Activated CD4-positive, alpha-beta T cell treated with anti-CD3 and anti-CD28 coated beads, Interleukin-2, amount 50 U/mL, for 4 hours (primary cell): ENCODE data around the gene DNAJC6.
"Not testable (repeated sequence)": the region's sequence is repeated elsewhere in the genome, so short reads cannot be mapped to it uniquely, and the experiment has no call there.

ENCODE experiments used
- DNase-seq, 2 experiments: peaks; one replicate each; pipeline ENCODE4 v3.0.0-alpha.2; 2020

Gene DNAJC6

GRCh38 chr1:65434760-65435159 is 125.4 kb downstream of the DNAJC6 start:
- DNase-seq, result no peak

DNA sequence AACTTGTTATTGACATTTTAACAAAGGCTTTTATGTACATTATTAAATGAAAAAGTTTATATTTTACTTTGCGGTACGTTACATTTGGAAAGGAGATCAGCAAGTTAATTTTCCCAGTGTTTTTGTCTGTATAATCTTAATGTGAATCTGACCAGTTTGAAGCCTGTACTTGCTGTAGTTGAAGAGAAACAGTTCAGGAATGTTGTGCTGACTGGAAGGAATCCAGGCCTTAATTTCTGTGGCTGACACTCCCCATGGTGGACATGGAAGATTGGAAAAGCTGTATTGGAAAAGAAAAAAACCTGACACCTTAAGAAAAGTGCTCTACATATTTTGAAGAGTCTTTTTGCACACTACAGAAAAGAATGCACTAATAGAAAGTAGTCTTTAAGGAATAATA is 126.6 kb downstream of the DNAJC6 start:
- DNase-seq, result no peak

- DNase-seq, result no peak
Measured at GRCh38 chr1:65437616-65438015, 128.3 kb downstream of the DNAJC6 start.

GRCh38 chr1:65440322-65440900 is 131.1 kb downstream of the DNAJC6 start:
- DNase-seq, result no peak

- DNase-seq, result no peak
Measured at GRCh38 chr1:65440915-65441314, 131.6 kb downstream of the DNAJC6 start.

- no peak for DNase-seq
Measured at GRCh38 chr1:65441464-65441863, 132.1 kb downstream of the DNAJC6 start.

GRCh38 chr1:65442442-65442841 is 133.1 kb downstream of the DNAJC6 start:
- no peak for DNase-seq

DNA sequence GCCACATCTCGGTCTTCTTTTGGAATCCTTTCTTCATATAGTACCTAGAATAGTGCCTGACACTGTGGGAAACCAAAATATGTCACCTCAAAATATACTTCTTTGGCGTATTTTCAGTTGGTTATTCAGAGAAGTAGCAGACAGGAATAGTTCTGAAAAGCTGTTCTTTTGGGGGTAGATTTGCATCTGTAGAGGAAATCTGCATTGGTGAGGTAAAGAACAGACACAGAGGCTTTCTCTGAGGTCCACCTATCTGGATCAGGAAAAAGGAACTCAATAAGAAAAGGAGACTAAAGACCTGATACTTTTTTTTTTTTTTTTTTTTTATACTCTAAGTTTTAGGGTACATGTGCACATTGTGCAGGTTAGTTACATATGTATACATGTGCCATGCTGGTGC is 134.3 kb downstream of the DNAJC6 start:
- DNase-seq, result no peak

GRCh38 chr1:65444128-65444640 is 134.8 kb downstream of the DNAJC6 start:
- no peak for DNase-seq

DNA sequence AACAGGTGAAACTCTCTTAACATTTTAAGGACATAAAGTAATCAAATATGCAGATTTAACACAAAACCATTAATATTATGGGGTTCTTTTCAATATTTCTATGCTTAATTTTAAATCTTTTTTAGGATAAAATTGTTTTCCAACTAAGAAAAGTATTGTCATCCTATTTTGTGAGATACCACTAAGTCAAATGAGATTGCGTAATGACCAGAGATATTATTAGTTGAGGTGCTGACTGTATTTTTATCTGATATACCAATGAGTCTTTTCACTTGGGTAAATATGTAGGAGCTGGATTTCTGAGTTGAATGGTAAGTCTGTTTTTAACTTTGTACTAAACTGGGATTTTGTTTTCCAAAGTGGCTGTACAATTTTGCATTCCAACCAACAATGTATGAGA is 136.5 kb downstream of the DNAJC6 start:
- DNase-seq, result no peak

DNA sequence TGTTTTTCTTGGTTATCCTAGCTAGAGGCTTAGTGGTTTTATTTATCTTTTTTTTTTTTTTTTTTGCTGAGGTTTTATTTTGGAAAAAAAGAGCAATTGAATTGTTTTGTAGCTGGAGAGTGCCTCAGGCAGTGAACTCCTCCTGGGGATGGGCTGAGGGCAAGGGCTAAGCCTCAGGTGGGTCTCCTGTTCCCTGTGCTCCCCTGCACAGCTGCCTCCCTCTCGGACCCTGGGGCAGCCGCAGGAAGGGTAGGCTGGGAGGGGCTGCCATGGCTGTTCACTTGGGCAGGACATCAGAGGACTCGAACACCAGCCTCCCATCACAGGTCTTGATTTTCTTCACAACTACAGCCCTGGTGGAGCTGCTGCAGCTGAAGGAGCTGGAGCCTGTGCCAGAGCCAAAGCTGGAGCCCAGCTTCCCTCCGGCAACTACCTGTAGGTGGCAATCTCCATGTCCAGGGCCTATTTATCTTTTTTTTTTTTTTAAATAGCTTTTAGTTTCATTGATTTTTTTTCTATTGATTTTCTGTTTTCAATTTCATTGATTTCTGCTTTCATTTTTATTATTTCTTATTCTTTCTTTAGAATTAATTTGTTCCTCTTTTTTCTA is 140.0 kb downstream of the DNAJC6 start:
- no peak for DNase-seq

GRCh38 chr1:65455678-65456077 is 146.3 kb downstream of the DNAJC6 start:
- DNase-seq, result not testable (repeated sequence)

- no peak for DNase-seq
Measured at GRCh38 chr1:65456481-65456880, 147.1 kb downstream of the DNAJC6 start.

DNA sequence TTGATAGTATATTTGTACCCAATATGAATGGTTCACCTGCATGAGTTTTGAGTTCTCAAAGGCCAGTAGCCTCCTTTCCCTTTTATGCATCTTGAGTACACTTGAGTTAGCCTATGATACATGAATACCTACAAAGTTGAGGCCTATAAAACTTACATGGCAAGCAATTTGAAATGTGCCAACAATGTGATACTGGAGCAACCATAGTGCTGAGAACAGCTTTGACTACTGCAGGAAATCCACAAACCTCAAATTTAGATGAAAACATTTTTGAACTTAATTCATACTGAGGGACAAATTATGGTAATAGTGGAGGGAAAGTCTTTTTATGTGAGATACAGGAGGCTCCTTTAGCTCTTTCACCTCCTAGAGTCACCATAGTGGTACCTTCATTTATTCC is 148.5 kb downstream of the DNAJC6 start:
- no peak for DNase-seq

- no peak for DNase-seq
Measured at GRCh38 chr1:65458730-65459396, 149.5 kb downstream of the DNAJC6 start.

DNA sequence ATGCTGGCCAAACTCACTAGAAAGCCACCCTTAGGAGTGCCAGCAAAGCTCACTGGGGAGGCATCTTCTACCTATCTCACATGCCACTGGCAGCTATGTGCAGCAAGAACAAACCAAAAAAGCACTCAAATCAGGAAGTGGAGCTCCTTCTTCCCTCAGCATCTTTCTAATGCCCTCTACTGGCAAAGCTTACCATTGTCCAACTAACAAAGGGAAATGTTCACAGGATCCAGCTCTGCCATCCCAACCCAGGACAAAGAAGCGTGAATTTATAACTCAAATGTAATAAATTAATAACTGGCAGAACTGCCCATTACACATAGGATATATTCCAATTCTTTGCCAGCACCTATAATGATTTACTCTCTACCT is 150.0 kb downstream of the DNAJC6 start:
- no peak for DNase-seq
